Measurements from ENCODE around the gene CRB3.
"Not testable (repeated sequence)": the region's sequence is repeated elsewhere in the genome, so short reads cannot be mapped to it uniquely, and the experiment has no call there.

The CRB3 gene

DNA sequence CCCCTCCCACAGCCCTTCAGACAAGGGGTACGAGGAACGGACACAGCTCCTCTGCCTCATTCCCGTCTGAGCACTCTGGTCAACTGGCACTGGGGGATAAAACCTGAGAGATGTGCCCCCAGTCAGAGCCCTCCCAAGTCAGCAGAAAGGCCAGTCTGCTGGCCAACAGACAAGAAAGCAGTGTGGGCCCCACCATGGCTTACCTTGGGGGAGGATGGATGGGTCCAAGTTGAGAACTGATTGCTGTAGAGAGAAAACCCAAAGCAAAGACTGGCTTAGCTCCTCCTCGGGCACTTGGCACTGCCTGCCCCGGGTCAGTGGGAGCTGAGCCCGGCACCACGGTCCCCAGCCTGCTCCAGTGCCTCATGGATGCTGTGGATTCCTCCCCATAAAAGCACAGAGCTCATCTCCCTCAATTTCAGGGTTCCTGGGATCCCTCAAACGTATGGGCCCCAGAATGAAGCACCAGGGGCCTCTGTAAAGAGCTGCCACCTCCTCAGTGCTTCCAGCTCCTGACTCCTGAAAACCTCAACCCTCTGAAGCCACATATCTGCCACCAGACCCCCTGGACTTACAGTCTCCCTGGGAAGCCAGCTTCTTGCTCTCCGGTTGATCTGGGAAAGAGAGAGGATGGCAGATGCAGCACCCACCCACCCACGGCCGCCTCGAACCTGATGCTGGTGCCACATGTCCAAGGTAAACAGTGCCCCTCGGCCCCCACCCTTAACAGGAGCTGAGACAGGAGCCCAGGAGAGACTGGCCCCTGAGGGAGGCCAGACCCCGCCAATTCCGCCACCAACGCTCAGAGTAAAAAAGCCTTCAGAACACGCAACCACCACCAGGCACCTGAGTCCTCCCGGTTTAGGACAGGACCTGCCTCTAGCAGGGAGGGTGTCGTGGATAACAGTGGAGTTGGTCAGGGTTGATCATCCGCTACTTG is 42.7 kb upstream of the CRB3 start:
- TF ChIP-seq, protein P1, sequence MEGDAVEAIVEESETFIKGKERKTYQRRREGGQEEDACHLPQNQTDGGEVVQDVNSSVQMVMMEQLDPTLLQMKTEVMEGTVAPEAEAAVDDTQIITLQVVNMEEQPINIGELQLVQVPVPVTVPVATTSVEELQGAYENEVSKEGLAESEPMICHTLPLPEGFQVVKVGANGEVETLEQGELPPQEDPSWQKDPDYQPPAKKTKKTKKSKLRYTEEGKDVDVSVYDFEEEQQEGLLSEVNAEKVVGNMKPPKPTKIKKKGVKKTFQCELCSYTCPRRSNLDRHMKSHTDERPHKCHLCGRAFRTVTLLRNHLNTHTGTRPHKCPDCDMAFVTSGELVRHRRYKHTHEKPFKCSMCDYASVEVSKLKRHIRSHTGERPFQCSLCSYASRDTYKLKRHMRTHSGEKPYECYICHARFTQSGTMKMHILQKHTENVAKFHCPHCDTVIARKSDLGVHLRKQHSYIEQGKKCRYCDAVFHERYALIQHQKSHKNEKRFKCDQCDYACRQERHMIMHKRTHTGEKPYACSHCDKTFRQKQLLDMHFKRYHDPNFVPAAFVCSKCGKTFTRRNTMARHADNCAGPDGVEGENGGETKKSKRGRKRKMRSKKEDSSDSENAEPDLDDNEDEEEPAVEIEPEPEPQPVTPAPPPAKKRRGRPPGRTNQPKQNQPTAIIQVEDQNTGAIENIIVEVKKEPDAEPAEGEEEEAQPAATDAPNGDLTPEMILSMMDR (conservative IDR thresholded peaks at IDR 0.05): no peak
- no peak overlapping the region for H3K27ac ChIP-seq

DNA sequence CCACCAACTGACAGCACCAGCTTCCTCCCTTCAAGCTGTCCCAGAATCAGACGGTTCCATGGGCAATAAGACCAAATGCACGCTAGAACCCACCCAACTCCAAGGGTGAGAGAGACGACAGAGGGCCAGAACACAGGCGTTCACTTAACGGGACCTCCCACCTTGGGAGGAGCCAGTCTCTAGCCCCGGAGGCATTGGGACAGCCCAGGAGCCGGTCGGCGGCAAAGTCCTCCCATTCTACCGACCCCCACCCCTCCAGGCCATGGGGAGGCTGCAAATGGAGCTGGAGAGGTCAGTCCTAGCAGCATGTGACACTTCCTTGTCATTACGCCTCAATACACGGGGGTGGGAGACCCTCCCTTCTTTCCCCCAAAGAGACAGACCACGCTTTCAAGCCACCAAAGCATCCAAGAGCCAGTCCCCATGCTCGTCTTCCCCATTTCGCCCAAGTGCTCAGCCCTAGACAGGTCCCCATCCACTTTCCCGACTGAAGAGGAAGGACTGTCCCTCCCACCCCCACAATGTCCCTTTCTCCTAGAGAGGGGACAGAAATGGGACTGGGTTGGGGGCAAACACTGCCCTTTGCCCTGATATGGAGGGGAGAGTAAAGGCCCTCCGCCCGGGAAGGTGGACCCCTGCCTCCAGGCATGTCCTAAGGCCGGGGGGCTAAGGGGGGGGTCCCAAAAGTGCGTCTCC is 40.4 kb upstream of the CRB3 start:
- peak overlapping the region; percentile 74 for H3K27ac ChIP-seq
- TF ChIP-seq, protein P1 (conservative IDR thresholded peaks at IDR 0.05): no peak

DNA sequence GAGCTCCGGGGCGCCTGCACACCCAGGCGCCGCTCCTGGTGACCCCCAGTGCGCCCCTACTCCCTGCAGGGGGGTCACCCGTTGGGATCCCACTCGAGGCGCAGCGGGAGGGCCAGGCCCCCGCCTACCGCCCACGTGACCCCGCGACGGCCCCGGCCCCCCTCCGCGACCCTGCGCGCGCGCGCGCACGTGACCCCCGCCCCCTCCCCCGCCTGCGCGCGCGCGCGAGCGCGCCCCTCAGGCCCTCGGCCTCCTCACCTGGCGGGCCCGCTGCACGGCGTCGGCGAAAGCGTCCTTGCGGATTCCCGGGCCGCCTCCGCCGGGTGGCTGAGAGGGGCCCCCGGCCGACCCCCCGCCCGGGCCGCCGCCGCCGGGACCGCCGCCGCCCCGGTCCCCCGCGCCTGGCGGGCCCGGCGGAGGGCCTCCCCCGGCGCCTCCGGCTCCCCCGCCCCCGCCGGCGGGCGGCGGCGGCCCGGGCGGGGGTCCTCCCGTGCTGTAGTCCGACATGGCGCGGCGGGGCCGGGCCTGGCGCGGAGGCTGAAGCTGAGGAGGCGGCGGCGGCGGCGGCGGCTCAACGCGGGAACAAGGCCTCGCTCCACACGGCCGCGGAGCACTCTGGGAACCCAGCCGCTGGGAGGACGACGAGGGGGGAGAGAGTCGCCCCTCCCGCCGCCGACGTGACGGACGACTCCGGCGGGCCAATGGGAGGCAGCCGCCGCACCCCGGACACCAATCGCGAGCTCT is 39.7 kb upstream of the CRB3 start, which contains the start of gene KHSRP:
Gene KHSRP (minus strand): TSS at position 617 of the 744 bp plus-strand sequence. CDS start 110 bp downstream, at position 507.
- peak within 1 kb of the TSS; percentile 74 for H3K27ac ChIP-seq
- TF ChIP-seq, protein P1 (conservative IDR thresholded peaks at IDR 0.05): no peak

DNA sequence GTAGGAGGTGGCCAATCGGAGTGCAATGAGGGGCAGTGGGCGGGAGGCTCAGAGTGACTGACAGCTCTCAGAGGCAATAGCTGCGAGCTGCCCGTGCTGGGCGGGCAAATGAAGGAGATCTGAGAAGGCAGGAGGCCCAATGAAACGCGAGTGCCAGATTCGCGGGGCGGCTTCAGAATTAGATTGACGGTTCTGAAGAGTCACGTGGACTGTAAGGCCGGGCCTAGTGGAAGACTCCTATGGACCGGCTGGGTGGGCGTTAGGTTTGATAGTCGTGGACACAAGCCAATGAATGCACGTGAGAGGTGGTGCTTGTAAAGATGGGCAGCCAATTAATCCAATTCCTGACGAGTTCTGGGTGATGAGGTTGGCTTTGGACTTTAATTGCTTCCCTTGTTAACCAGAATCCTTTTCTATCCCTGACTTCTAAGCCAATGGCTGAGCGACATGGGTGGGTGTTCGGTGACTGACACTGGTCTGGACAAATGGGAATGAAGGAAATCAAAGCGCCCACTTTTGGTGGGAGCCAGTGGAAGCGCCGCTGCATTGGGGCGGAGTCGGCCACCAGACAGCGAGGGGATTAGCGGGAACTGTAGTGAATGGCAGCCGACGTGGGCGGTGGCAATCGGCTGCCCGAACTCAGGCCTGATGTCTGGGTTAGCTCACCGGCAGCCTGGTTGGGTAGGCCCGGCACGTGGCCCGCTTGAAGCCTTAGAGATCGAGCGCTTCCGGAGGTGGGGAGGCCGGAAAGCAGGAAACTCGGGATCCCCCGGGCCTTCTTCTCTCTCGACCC is 38.9 kb upstream of the CRB3 start:
- TF ChIP-seq, protein P1 (conservative IDR thresholded peaks at IDR 0.05): no peak
- H3K27ac ChIP-seq: peak overlapping the region; percentile 74

DNA sequence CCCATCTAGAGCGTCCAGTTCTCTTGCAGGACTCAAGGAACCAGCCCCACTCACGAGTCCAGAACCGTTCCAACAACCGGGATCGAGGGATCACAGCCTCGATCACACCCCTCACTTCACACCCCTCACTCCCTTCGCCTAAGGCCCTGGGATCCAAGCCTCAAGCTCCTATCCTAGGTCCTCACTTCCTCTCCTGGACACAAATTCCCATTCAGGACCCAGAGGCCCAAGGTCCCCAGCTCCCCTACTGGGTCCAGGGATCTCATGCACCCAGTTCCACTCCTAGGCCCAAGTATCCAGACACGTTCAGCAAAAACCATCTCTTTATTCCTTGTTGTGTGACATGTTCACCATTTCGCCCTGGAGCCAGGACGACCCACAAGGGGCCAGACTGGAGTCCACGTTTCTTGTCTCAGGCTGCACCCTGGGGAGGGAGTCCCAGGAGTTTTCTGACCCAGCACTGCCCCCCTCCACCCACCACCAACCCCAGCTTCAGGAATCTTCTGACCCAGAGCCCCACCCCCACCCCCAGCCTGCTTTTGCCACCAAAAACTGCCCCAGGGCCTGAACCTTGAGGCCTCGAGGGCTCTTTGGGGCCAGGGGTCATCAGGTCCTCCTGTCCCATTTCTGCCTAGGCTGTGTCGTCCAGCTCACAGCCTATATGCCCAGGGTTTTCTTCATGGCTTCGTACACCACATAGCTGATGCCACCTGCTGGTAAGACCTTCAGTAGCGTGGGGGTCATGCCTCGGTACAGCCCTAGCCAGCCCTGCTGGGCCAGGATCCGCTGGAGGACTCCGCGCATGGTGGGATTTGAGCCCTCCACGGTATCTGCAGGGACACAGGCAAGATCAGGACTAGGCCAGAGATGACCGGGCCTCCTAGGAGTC is 38.1 kb upstream of the CRB3 start:
- H3K27ac ChIP-seq: peak overlapping the region; percentile 53
- TF ChIP-seq, protein P1 (conservative IDR thresholded peaks at IDR 0.05): no peak

DNA sequence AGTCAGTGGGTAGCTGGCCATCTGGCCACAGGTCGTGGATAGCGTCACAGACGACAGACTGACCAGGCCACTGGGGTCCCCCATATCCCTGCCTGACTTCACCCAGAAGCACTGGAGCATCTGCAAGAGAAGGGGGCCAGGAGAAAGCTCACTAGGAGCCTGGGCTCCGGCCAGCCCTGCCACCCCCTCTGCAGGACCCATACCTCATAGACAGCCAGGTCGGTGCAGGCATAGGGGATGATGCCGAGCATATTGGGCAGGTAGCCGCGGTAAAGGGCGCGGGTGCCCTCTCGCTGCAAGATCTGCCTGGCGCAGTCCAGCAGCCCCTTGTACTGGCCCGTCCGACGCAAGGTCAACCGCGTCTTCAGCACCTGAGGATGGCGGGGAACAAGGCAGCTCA is 36.9 kb upstream of the CRB3 start:
- H3K27ac ChIP-seq: no peak overlapping the region
- TF ChIP-seq, protein P1 (conservative IDR thresholded peaks at IDR 0.05): no peak

DNA sequence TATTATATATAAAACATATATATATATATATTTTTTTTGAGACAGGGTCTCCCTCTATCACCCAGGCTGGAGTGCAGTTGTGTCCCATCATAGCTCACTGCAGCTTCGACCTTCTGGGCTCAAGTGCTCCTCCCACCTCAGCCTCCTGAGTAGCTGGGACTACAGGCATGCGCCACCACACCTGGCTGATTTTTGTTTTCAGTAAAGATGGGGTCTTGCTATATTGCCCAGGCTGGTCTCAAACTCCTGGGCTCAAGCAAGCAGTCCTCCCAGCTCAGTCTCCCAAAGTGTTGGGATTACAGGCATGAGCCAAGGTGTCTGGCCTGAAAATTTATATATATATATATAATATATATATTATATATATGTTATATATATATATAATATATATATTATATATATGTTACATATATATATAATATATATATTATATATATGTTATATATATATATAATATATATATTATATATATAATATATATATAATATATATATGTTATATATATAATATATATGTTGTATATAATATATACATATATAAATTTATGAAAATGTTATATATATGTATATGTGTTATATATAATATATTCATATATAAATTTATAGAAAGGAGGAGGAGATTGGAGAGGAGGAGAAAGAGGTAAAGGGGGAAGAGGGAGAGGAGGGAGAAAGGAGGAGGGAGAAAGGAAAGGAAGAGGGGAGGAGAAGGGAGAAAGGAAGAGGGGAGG is 35.2 kb upstream of the CRB3 start:
- H3K27ac ChIP-seq: not testable (repeated sequence)
